Stimulated activated CD8-positive, alpha-beta memory T cell treated with anti-CD3 and anti-CD28 coated beads, Interleukin-12 subunit alpha, Interleukin-12 subunit beta, amount 100 ng/mL, for 4 hours (primary cell): ENCODE data around the gene TNPO2.

ENCODE experiments used
- DNase-seq: peaks from one replicate; pipeline ENCODE4 v3.0.0-alpha.2; 2020; ENCODE audit warnings: low read depth

TNPO2 gene

DNA sequence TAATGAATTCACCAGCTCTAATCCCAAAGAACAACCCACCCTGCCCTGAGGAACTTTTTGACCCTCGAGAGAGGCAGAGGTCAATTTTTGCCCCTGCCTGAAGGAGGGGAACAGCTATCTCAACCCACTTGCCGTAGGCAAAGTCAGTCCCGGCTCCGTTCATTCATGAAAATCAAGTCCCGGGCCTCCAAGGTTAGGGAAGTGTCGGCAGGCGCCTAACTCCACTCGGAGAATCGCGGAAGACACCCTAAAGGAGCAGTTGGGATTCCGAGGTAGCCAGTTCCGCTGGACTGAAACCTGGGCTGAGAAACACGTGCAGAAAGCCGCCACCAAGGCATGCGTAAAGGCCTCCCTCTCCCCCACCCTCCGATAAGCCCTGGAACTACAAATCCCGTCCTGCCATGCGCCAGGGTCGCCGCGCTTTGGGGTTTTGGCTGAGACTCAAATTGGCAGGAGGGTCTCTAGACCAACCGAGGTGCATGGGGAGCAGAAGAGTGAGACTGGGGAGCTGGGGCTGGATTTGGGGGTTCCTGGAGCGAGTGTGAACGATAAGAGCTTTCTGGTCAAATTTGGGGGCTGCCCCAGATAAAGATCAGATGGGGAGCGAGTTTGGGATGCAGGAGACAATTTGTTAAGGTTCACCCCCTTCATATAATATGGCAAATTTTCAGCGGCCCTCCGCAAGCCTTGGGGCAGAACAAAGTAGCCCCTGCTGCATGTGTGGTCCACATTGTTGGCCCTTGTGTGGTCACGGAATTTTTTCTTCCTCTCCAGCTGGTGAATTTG is at the start of gene TNPO2:
Gene TNPO2, minus strand, starts transcription at position 292 of the 786 bp plus-strand sequence. CDS start 2,955 bp downstream, outside the sequence.
- DNase-seq = peak; percentile 46

DNA sequence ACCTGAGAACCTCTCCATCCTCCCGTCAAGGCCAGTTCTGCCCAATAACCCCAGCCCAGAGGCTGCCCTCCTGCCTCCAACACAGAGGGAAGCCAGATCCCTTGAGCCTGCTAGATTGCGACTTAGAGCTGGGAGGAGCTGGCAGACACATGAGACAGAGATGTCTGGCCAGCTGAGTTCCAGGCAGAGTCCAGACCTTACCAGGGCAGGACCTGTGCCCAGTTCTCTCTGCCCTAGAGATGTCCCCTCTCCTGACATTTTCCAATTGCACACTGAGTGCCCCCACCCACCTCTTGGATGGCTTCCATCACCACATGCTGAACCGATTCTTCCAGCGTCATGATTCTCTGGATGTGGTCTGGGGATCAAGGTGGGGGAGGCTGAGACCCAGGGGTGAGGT is 48.6 kb upstream of the TNPO2 start:
- DNase-seq = no peak

DNA sequence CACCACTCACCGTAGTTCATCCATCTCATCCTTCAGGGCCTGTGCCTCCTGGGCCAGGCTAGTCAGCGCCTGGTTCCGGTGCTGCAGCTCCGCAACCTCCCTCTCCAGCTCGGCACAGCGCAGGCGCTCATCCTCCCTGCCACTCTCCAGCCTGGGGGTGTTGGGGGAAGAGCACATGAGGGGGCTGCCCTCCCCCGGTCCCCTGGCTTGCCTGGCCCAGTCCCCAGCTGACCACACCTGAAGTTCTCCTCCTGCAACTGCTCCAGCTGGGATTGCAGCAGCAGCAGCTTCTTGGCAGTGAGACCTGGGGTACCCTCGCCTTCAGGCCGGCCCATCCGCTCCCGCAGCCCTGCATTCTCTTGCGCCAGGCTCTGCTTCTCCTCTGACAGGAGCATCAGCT is 47.2 kb upstream of the TNPO2 start:
- no peak for DNase-seq

DNA sequence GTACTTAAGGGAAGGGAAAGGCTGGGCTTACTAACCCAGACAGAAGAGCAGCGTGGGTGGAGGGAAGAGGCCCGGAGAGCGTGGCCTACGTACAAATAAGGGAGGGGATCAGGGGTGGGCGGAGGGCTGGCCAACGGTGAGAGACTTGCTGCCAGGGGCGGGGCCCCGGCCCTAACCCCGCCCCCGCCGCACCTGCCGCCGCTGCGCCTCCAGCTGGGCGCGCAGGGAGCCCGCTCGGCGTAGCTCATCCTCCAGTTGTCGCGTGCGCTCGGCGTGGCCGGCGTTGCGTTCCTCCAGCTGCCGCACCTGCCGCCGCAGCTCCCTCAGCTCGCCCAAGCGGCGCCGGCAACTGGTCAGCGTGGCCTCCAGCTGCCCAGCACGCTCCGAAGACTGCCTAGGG is 46.0 kb upstream of the TNPO2 start:
- peak; percentile 29 for DNase-seq

DNA sequence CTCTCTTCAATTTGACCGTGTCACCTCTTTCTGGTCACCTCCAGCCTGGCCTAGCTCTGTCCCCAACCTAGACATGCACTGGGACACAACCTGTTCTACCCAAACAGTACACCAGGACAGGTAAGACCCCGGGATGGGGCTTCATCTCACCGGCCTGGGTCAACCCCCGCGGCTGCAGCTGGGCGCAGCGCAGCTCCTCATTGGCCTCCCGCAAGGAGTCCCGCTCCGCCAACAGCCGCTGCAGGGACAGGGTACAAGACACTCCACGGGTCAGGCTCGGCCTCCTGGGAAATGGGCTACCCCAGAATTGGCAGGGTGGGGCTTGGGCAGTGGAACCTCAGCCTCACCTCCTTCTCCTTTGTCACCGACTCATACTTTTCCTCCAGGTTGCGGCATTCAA is 43.9 kb upstream of the TNPO2 start:
- no peak for DNase-seq

DNA sequence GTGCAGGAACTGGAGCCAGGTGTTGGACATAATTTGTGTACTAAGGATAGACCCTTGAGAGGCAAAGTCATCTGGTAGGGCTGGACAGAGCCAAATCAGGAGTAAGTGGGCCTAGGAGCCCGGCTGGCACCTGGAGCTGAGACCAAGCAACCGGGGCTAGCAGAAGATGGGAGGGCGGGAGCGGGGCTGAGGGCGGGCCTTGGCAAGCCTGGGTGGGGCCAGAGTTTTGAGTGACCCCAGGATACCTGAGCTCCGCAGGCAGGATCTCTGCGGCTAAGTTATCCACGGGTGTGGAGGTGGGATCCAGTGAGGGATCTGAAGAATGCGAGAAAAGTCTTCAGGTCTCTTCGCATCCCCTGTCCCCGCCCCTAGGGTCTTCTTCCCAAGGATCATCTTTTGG is 43.4 kb upstream of the TNPO2 start:
- DNase-seq = no peak

DNA sequence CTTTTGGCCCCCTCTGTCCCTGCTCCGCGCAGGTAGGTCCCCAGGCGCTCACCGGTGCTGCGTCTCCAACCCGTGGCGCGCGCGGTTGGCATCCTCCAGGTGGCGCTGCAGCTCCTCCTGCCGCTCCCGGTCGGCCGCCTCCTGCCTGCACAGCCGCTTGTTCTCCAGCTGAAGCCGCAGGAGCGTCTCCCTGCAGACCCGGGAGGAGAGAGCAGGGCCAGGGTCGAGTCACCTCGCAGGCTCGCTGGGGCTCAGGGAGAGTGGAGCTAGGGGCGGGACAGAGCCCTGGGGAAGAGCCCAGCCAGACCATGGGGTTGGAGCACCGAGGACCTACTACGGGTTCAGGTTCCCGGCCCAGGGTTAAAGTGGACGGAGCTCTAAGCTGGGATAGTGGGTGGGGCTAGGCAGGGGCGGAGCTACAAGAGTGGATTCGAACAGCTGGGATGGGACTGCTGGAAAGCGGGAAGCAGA is 42.4 kb upstream of the TNPO2 start:
- DNase-seq = peak; percentile 66

DNA sequence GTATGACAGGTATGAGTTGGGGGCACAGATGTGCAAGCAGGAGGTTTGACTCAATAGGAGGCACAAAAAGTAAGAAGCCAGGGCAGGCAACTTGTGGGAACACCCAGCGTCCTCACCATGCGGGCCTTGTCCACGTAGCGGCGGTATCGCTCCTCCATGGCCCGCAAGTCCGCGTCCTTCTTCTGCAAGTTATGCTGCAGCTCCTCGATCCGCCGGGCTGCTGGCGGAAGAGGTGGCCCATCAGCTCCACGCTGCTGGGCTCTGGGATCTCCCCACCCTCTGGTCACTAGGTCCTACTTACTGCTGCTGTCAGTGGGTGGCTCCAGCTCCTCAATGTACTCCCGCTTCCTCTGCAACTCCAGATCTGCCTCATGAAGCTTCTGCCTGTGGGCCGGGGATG is 41.0 kb upstream of the TNPO2 start:
- no peak for DNase-seq

DNA sequence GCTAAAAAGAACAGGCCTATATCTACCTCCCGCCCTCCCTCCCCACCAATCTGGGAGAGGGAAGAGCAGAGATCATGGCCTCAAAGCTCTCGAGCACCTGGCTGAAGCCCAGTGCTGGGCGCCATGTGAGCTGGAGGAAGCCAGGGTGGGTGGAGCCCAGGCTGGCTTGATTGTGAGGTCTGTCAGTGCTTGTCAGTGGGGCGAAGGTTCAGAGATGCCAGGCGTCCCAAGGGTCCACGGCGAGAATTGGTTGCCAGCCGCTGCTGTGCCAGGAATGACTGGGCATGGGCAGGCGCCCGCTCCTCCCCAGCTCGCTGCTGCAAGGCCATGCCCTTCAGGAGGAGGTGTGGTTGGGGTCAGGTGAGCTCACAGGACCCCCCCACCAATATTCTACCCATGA is 39.4 kb upstream of the TNPO2 start:
- no peak for DNase-seq

DNA sequence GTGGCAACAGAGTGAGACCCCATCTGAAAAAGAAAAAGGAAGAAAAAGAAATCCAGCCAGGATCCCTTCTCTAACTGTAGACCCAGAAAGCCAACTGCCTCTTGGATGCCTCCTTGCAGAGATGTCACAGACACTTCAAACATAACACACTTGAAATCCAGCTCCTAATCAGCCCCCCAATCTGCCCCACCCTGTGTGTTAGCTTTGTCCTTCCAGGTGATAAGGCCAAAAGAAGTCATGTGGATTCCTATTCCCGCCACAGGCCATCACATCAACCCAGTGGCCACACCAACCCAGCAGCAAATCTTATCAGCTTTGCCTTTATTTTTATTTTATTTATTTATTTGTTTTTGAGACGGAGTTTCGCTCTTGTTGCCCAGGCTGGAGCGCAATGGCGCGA is 36.0 kb upstream of the TNPO2 start:
- no peak for DNase-seq

DNA sequence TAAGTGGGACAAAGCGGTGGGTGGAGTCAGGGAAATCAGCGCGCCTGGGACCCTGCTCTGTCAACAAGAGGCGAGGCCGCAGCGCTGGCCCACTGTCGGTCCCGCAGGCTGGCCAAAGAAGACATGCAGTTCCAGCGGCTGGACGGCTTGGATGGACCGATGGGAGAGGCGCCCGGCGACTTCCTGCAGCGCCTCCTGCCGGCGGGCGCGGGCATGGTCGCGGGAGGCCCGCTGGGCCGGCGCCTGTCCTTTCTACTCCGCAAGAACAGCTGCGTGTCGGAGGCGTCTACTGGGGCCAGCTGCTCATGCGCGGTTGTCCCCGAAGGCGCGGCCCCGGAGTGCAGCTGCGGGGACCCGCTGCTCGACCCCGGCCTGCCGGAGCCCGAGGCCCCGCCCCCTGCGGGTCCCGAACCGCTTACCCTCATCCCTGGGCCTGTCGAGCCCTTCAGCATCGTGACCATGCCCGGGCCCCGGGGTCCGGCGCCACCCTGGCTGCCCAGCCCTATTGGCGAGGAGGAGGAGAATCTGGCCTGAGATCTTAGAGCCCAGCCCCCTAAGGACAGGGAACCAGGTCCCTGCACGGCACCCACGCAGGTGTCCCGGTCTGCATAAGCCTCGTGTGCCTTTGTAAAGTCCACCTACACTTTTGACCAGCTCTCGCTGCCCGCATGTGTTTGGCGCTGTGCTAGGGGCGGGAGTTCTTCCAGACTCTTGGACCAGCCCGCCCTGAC is 34.0 kb upstream of the TNPO2 start:
- DNase-seq = peak; percentile 30

DNA sequence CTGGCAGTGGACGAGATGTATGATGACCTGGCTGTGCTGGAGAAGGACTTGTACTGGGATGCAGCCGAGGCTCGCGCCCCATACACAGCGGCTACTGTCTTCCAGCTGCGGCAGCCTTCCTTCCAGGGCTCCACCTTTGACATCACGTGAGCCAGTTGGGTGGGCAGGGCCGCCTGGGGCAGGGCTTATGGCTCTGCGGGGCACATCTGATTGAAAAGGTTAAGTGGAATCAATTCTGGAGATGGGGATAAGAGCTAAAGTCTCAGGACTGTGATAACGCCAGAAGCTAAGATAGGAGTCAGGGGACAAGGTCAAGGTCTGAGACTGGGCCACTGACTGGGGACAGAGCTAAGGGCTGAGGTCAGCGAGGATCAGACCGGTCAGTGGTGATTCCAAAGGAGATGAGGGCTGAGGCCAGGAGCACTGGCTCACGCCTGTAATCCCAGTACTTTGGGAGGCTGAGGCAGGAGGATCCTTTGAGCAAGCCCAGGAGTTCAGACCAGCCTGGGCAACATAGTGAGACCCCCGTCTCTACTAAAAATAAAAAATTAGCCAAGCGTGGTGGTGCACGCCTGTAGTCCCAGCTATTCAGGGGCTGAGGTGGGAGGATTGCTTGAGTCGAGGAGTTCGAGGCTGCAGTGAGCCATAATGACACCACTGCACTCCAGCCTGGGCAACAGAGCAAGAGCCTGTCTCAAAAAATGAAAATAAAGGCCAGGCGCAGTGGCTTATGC is 32.6 kb upstream of the TNPO2 start:
- DNase-seq = no peak

DNA sequence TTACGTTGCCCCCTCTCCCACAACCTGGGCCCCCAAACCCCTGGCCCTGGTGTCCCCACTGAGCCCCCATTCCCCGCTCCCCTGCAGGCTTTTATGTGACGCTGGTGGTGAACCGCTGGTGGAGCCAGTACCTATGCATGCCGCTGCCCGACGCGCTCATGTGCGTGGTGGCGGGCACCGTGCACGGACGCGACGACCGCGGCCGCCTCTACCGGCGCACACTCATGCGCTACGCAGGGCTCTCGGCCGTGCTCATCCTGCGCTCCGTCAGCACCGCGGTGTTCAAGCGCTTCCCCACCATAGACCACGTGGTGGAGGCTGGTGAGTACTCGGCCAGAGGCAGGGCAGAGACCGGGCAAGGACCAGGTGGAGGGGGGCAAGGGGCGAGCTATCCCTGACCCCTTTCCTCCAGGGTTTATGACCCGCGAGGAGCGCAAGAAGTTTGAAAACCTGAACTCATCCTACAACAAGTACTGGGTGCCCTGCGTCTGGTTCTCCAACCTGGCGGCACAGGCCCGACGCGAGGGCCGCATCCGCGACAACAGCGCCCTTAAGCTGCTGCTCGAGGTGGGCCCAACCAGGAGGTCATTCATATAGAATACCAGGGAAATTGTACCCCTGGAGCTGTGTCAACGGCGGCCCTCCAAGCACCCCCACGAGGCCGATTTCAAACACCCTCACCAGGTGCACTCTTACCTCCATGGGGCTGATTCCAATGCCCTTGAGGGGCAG is 30.9 kb upstream of the TNPO2 start:
- DNase-seq = no peak

DNA sequence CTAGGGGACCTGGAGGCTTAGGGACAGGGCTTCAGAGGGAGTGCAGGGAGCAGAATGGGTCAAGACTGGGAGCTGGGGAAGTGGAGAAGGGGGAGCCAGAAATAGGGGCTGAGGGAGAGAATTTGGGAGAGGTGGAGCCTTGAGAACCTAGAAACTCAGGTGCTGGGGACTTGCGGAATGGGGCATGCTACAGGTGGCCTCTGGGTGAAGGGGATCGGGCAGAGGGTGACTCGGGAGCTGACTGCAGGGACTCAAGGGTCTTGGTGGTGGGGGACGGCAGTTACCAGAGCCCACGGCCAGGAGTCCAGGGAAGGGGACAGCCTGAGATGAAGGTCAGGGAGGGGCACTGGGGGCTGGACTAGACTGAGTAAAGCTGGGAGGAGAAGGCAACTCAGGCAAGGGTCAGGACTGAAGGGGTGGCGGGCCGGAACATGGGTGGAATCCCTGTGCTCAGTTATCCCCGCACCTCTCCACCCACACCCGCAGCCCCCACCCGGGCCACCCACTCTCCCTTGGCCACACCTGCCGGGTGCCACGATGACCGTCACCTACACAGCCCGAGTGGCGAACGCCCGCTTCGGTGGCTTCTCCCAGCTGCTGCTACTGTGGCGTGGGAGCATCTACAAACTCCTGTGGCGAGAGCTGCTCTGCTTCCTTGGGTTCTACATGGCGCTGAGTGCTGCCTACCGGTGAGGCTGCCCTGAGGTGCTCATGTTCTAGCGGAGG is 28.5 kb upstream of the TNPO2 start:
- DNase-seq = no peak

DNA sequence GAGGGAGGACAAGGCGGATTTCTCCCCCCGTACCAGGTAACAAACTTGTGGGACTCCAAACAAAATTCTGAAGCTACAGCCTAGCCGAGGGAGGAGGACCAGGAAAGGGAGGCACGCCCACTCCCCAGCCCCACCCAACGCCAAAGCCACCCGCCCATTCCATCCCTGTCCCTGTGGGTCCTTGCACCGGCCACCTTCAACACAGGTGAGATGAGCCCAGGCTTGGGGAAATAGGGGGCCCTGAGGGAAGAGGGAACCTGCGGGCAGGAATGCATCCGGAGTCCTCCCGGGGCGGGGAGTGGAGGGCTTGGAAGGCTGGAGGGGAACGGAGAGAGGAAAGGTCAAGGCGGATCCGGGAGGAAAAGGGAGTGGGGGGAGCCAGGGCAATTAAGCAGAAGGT is 27.9 kb upstream of the TNPO2 start, which contains the start of gene BEST2:
Gene BEST2, plus strand, starts transcription at position 157 of the 400 bp plus-strand sequence. CDS start 802 bp downstream, outside the sequence.
- no peak for DNase-seq

DNA sequence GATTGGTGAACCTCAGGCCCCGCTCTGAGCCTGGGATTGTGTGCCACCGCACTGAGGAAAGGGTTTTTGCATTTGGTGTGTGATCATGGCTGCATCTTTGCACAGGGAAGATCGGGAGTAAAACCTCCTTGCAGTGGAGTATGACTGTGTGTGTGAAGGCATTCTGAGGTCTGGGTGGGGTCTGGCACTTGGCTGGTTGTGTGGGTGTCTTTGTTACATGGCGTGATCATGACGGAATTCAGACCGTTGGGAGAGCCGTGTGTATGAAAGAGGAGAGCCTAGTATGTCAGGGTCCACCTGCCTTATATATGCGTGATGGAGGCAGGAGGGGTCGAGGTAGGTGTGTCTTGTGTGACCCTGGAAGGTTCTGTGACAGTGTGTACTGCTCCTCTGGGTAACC is 27.1 kb upstream of the TNPO2 start:
- no peak for DNase-seq

DNA sequence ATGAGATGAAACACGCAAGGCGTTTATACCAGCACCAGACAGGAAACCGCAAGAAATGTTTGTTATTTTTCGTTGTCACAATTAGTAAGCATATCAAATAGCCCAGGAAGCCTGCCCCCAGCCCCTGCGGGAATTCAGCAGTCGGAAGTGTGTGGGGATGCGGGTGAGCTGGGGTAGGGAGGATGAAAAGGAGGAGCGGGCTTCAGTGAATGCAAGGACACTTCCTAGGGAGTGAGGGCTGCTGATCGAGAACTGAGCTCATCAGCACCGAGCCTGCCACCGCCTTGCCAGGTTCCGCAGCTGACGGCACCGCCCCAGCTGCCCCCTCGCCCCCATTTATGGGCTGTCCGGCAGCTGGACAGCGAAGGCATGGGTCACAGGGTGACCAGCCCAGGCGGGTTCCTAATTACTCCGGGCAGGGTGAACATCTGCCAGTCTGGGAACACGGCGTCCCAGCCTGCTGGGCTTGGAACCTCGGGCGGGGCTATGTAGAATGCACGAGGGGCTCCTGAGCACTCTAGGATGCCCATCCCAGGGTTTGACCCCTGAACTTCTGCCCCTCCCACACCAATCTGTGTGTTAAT is 26.3 kb upstream of the TNPO2 start:
- no peak for DNase-seq

DNA sequence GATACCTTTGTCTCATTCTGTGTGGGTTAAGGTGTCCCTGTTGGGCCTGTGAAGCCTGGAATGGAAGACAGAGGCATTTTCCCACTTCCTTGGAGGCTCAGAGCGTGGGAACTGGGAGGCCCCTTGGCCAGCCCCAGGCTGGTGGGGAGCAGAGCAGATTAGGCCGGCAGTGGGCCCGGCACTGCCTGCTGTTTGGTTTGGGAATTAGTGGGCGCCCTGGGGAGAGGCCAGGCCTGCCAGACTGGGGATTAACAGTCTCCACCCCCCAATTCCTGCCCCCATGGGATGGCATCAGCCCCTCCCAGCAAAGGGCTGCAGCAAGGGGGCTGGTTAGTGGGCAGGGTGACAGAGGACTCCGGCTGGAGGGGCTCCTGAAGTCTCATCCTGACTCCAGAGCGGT is 24.8 kb upstream of the TNPO2 start:
- no peak for DNase-seq

DNA sequence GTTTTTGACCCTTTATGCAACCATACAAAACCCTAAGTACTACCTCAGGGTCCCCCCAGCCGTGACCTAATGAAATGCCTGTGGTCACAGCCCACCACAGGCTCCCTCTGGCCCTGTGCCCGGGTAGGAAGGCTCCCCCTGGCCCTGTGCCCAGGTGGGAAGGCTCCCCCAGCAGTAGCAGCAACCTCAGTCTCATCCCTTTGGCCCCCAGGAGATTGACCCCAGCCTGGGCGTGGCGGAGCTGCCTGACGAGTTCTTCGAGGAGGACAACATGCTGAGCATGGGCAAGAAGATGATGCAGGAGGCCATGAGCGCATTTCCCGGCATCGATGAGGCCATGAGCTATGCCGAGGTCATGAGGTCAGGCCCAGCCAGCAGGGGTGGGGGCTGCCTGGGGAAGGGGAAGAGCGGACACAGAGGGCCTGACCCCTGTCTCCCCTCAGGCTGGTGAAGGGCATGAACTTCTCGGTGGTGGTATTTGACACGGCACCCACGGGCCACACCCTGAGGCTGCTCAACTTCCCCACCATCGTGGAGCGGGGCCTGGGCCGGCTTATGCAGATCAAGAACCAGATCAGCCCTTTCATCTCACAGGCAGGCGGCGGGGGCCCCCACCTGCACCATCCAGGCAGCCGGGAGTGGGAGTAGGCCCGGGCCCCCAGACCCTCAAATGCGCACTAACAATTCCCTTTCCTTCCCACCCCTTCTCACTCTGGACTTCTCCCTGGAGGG is 21.6 kb upstream of the TNPO2 start:
- no peak for DNase-seq

DNA sequence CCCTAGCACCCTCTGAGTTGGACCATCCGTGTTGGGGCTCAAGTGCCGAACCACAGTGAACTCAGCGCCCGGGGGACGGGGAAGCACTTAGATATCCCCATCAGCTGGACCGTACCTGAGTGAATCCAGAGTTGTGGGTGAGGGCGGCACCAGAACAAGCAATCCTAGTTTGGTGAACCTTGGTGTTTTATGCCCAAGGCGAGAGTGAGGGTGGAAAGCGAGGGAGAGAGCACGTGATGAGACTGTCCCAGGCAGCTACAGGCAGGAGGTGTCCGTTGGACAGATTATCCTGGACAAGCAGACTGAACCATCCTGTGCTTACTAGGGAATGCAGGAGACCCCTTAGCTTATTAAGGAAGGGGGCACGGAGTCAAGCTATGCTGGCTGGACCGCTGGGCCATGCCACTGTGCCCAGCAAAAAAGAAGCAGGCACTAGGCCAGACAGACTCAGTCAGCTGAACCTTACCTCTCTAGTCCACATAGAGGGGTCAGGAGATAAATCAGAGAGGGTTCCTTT is 14.2 kb upstream of the TNPO2 start:
- no peak for DNase-seq
